Measurements from ENCODE around the gene CRNN. TPM values are rescaled to one million over a fixed set of nuclear protein-coding genes. Genes with fewer than 3 reads are reported as not detected.

Gene CRNN
- not detected in 2 replicates for total RNA-seq

GRCh38 chr1:152413909-152414308 is at the start of gene CRNN:
TSS of gene CRNN (minus strand) at chr1:152414263. CDS start at chr1:152412233, 2,030 bp downstream.

GRCh38 chr1:152359906-152360305 is 54.2 kb downstream of the CRNN start, which contains the start of gene FLG2:
TSS of gene FLG2 (minus strand) at chr1:152360006. CDS start at chr1:152358884, 1,122 bp downstream.

Small RNAs within 50 kb of the gene (small RNA-seq; reads per million reads assigned to genes)
- not detected for gene HMGN3P1

Other genes starting within 250 kb of the CRNN start
- gene HRNR, start 190.1 kb downstream of the CRNN start, total RNA-seq: not detected in 2 replicates
- under 0.01 TPM in 1 of 2 replicates, not detected in the other for gene FLG, start 89.0 kb downstream of the CRNN start, total RNA-seq
- not detected in 2 replicates for gene FLG2, start 54.3 kb downstream of the CRNN start, total RNA-seq
- gene LCE5A, start 96.5 kb upstream of the CRNN start, total RNA-seq: not detected in 2 replicates
- not detected in 2 replicates for gene CRCT1, start 100.2 kb upstream of the CRNN start, total RNA-seq
- not detected in 2 replicates for gene LCE3E, start 152.5 kb upstream of the CRNN start, total RNA-seq
- gene LCE3D, start 166.3 kb upstream of the CRNN start, total RNA-seq: not detected in 2 replicates
- not detected in 2 replicates for gene LCE3C, start 186.0 kb upstream of the CRNN start, total RNA-seq
- not detected in 2 replicates for gene LCE3B, start 199.5 kb upstream of the CRNN start, total RNA-seq
- gene LCE3A, start 208.8 kb upstream of the CRNN start, total RNA-seq: not detected in 2 replicates
- not detected in 2 replicates for gene LCE2D, start 249.1 kb upstream of the CRNN start, total RNA-seq